Right ventricle myocardium superior (tissue), 1 donor: ENCODE results near the gene BCO1. TPM values are rescaled to one million over a fixed set of nuclear protein-coding genes. Genes with fewer than 3 reads are reported as not detected.

ENCODE experiments used
- total RNA-seq: library from RNA; stranded (reverse); fragmentation: NEBNext Ultra II Directional; extraction: Animal tissue kit (Norgen Biotek cat#: 25700); gene quantifications from one replicate; pipeline ENCODE4 v1.2.1, GENCODE V29; 2021
- donor health status: DM: no; HTN: yes; CAD: no; lungs with severe emphysema.

BCO1 gene
- total RNA-seq, 1 donor from 2014 or later: not detected

Other genes starting within 250 kb of the BCO1 start
- gene CMC2, start 231.8 kb upstream of the BCO1 start, total RNA-seq: 133 TPM
- 8.7 TPM for gene CENPN, start 231.5 kb upstream of the BCO1 start, total RNA-seq
- gene ATMIN, start 202.8 kb upstream of the BCO1 start, total RNA-seq: 20.5 TPM
- 0.38 TPM for gene C16orf46, start 161.5 kb upstream of the BCO1 start, total RNA-seq
- gene GCSH, start 142.3 kb upstream of the BCO1 start, total RNA-seq: 43.6 TPM
- gene GAN, start 76.3 kb downstream of the BCO1 start, total RNA-seq: 9.0 TPM
- 11.1 TPM for gene CMIP, start 206.1 kb downstream of the BCO1 start, total RNA-seq